Measurements from ENCODE around the gene TTLL1. TPM values are rescaled to one million over a fixed set of nuclear protein-coding genes. Genes with fewer than 3 reads are reported as not detected.
"Not testable (repeated sequence)": the region's sequence is repeated elsewhere in the genome, so short reads cannot be mapped to it uniquely, and the experiment has no call there.

TTLL1 gene
- polyA plus RNA-seq, 4 donors: 13.1 to 20.9 (median 17.3) TPM

- DNase-seq (ENCODE audit: low read depth in 4 of 4, low spot score in 3 of 4): no peak
Measured at GRCh38 chr22:43110927-43111623, 21.9 kb upstream of the TTLL1 start.

GRCh38 chr22:43110444-43110926, 21.3 kb upstream of the TTLL1 start, which contains the start of gene BIK:
BIK (plus strand) TSS chr22:43110750; CDS start chr22:43124023, 13,273 bp downstream.
- no peak for DNase-seq (ENCODE audit: low read depth in 4 of 4, low spot score in 3 of 4)

GRCh38 chr22:43109921-43110443, 20.8 kb upstream of the TTLL1 start:
- DNase-seq (ENCODE audit: low read depth in 4 of 4, low spot score in 3 of 4): no peak

GRCh38 chr22:43109511-43109910, 20.3 kb upstream of the TTLL1 start:
- no peak for DNase-seq (ENCODE audit: low read depth in 4 of 4, low spot score in 3 of 4)

- DNase-seq (ENCODE audit: low read depth in 4 of 4, low spot score in 3 of 4): no peak
Measured at GRCh38 chr22:43106302-43106701, 17.1 kb upstream of the TTLL1 start.

GRCh38 chr22:43104950-43105349, 15.8 kb upstream of the TTLL1 start:
- not testable (repeated sequence) for DNase-seq (ENCODE audit: low read depth in 4 of 4, low spot score in 3 of 4)

- DNase-seq (ENCODE audit: low read depth in 4 of 4, low spot score in 3 of 4): not testable (repeated sequence)
Measured at GRCh38 chr22:43104056-43104625, 14.9 kb upstream of the TTLL1 start.

- no peak for DNase-seq (ENCODE audit: low read depth in 4 of 4, low spot score in 3 of 4)
Measured at GRCh38 chr22:43101306-43101705, 12.1 kb upstream of the TTLL1 start.

- no peak for DNase-seq (ENCODE audit: low read depth in 4 of 4, low spot score in 3 of 4)
Measured at GRCh38 chr22:43100225-43100624, 11.0 kb upstream of the TTLL1 start.

GRCh38 chr22:43099095-43099494, 9.9 kb upstream of the TTLL1 start:
- no peak for DNase-seq (ENCODE audit: low read depth in 4 of 4, low spot score in 3 of 4)

- no peak for DNase-seq (ENCODE audit: low read depth in 4 of 4, low spot score in 3 of 4)
Measured at GRCh38 chr22:43098356-43098755, 9.2 kb upstream of the TTLL1 start.

GRCh38 chr22:43096420-43096819, 7.2 kb upstream of the TTLL1 start:
- DNase-seq (ENCODE audit: low read depth in 4 of 4, low spot score in 3 of 4): no peak

GRCh38 chr22:43094551-43094950, 5.4 kb upstream of the TTLL1 start:
- no peak for DNase-seq (ENCODE audit: low read depth in 4 of 4, low spot score in 3 of 4)

- DNase-seq (ENCODE audit: low read depth in 4 of 4, low spot score in 3 of 4): no peak
Measured at GRCh38 chr22:43094085-43094484, 4.9 kb upstream of the TTLL1 start.

- no peak for DNase-seq (ENCODE audit: low read depth in 4 of 4, low spot score in 3 of 4)
Measured at GRCh38 chr22:43092085-43092484, 2.9 kb upstream of the TTLL1 start.

- DNase-seq (ENCODE audit: low read depth in 4 of 4, low spot score in 3 of 4): no peak
Measured at GRCh38 chr22:43090130-43090789, 1.1 kb upstream of the TTLL1 start.

- DNase-seq (ENCODE audit: low read depth in 4 of 4, low spot score in 3 of 4): no peak
Measured at GRCh38 chr22:43088627-43088983, 586 bp downstream of the TTLL1 start.

GRCh38 chr22:43085658-43086606, 3.3 kb downstream of the TTLL1 start:
- no peak for DNase-seq (ENCODE audit: low read depth in 4 of 4, low spot score in 3 of 4)

GRCh38 chr22:43081968-43082367, 7.2 kb downstream of the TTLL1 start:
- DNase-seq (ENCODE audit: low read depth in 4 of 4, low spot score in 3 of 4): no peak

- no peak for DNase-seq (ENCODE audit: low read depth in 4 of 4, low spot score in 3 of 4)
Measured at GRCh38 chr22:43080616-43081015, 8.6 kb downstream of the TTLL1 start.
